HG03175 (cell line): ENCODE data around the gene DGKQ.
A peak's percentile ranks its signal among the peaks of the same experiment; 100 is the strongest.
"Not testable (repeated sequence)": the region's sequence is repeated elsewhere in the genome, so short reads cannot be mapped to it uniquely, and the experiment has no call there.

Experiments
- ATAC-seq: cut with Tn5 transposase; IDR thresholded peaks from one replicate; pipeline ENCODE4 v1.9.1; 2021; ENCODE audit warnings: mild to moderate bottlenecking, moderate library complexity; ENCODE audit not compliant: unreplicated experiment

DGKQ gene

GRCh38 chr4:1010395-1011021, 37.1 kb upstream of the DGKQ start:
- peak; percentile 8 for ATAC-seq

GRCh38 chr4:1009542-1010394, 36.4 kb upstream of the DGKQ start:
- peak; percentile 39 for ATAC-seq

- ATAC-seq = no peak
Measured at GRCh38 chr4:1008840-1009541, 35.6 kb upstream of the DGKQ start.

GRCh38 chr4:1006856-1007255, 33.5 kb upstream of the DGKQ start:
- no peak for ATAC-seq

- ATAC-seq = no peak
Measured at GRCh38 chr4:1004557-1005485, 31.5 kb upstream of the DGKQ start.

GRCh38 chr4:1004071-1004418, 30.7 kb upstream of the DGKQ start:
- no peak for ATAC-seq

- ATAC-seq = no peak
Measured at GRCh38 chr4:1003271-1004070, 30.1 kb upstream of the DGKQ start.

- no peak for ATAC-seq
Measured at GRCh38 chr4:1002631-1003251, 29.4 kb upstream of the DGKQ start.

- no peak for ATAC-seq
Measured at GRCh38 chr4:1002131-1002630, 28.8 kb upstream of the DGKQ start.

GRCh38 chr4:1001561-1002130, 28.3 kb upstream of the DGKQ start:
- no peak for ATAC-seq

- ATAC-seq = no peak
Measured at GRCh38 chr4:1000686-1001260, 27.4 kb upstream of the DGKQ start.

GRCh38 chr4:999882-1000425, 26.6 kb upstream of the DGKQ start:
- ATAC-seq = no peak

- not testable (repeated sequence) for ATAC-seq
Measured at GRCh38 chr4:999240-999863, 26.0 kb upstream of the DGKQ start.

GRCh38 chr4:998096-998691, 24.8 kb upstream of the DGKQ start:
- no peak for ATAC-seq

GRCh38 chr4:997375-998071, 24.2 kb upstream of the DGKQ start:
- no peak for ATAC-seq

GRCh38 chr4:996997-997374, 23.6 kb upstream of the DGKQ start:
- no peak for ATAC-seq
